ENCODE data around the gene KCNE4.

Gene KCNE4

GRCh38 chr2:223051693-223052289 lies at the start of gene KCNE4:
Gene KCNE4 (plus strand): TSS chr2:223052190. CDS start chr2:223052831, 641 bp downstream.
- DNase-seq (ENCODE audit: low spot score): peak; percentile 63

- no peak for DNase-seq (ENCODE audit: low spot score)
Observed at GRCh38 chr2:223003191-223003590, 48.8 kb upstream of the KCNE4 start.

GRCh38 chr2:223005496-223005895 lies 46.5 kb upstream of the KCNE4 start:
- DNase-seq (ENCODE audit: low spot score): no peak

GRCh38 chr2:223007531-223007930 lies 44.5 kb upstream of the KCNE4 start:
- no peak for DNase-seq (ENCODE audit: low spot score)

GRCh38 chr2:223008162-223008561 lies 43.8 kb upstream of the KCNE4 start:
- DNase-seq (ENCODE audit: low spot score): peak; percentile 36

GRCh38 chr2:223008956-223009355 lies 43.0 kb upstream of the KCNE4 start:
- no peak for DNase-seq (ENCODE audit: low spot score)

- DNase-seq (ENCODE audit: low spot score): peak; percentile 69
Observed at GRCh38 chr2:223010641-223011040, 41.3 kb upstream of the KCNE4 start.

GRCh38 chr2:223012291-223012690 lies 39.7 kb upstream of the KCNE4 start:
- DNase-seq (ENCODE audit: low spot score): no peak

- no peak for DNase-seq (ENCODE audit: low spot score)
Observed at GRCh38 chr2:223019390-223019930, 32.5 kb upstream of the KCNE4 start.

GRCh38 chr2:223019987-223020717 lies 31.8 kb upstream of the KCNE4 start:
- no peak for DNase-seq (ENCODE audit: low spot score)

- no peak for DNase-seq (ENCODE audit: low spot score)
Observed at GRCh38 chr2:223020971-223021675, 30.9 kb upstream of the KCNE4 start.

GRCh38 chr2:223026357-223027110 lies 25.5 kb upstream of the KCNE4 start:
- no peak for DNase-seq (ENCODE audit: low spot score)

- no peak for DNase-seq (ENCODE audit: low spot score)
Observed at GRCh38 chr2:223027442-223027841, 24.5 kb upstream of the KCNE4 start.

GRCh38 chr2:223029287-223029686 lies 22.7 kb upstream of the KCNE4 start:
- DNase-seq (ENCODE audit: low spot score): no peak

- DNase-seq (ENCODE audit: low spot score): no peak
Observed at GRCh38 chr2:223032187-223033142, 19.5 kb upstream of the KCNE4 start.

GRCh38 chr2:223034221-223034975 lies 17.6 kb upstream of the KCNE4 start:
- DNase-seq (ENCODE audit: low spot score): no peak

GRCh38 chr2:223036790-223037444 lies 15.1 kb upstream of the KCNE4 start:
- DNase-seq (ENCODE audit: low spot score): no peak

- no peak for DNase-seq (ENCODE audit: low spot score)
Observed at GRCh38 chr2:223037445-223037800, 14.6 kb upstream of the KCNE4 start.

GRCh38 chr2:223039618-223040017 lies 12.4 kb upstream of the KCNE4 start:
- DNase-seq (ENCODE audit: low spot score): no peak

- DNase-seq (ENCODE audit: low spot score): no peak
Observed at GRCh38 chr2:223040527-223040926, 11.5 kb upstream of the KCNE4 start.

Measured in AG08396 (cell line).